ENCODE data around the gene RAPGEF1.

DNA sequence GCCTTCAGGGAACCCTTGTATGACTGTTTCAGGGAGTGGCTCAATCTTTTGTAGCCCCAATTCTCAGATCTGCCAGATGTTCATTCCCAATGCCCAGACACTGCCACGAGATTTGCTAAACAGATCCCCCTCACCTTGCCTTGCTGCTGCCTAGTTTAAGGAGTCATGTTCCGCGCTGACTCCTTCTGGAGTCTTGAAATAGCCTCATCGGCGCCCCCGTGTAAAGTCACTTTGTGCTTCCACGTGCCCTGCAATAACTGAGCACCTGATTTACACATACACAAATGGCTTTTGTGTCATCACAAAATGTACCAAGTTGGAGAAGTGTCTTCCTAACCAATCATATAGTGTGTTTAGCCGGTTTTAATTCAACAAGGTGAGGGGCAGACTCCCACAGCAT lies 132.3 kb downstream of the RAPGEF1 start:
- TF ChIP-seq MAFK (IDR thresholded peaks at IDR 0.05; ENCODE audit: partially characterized antibody) = no peak
- no peak for TF ChIP-seq FOSL2 (IDR thresholded peaks at IDR 0.05)
- TF ChIP-seq FOSL2 (CRISPR knock-in tag; IDR thresholded peaks at IDR 0.05) = no peak
- TF ChIP-seq, protein P1, sequence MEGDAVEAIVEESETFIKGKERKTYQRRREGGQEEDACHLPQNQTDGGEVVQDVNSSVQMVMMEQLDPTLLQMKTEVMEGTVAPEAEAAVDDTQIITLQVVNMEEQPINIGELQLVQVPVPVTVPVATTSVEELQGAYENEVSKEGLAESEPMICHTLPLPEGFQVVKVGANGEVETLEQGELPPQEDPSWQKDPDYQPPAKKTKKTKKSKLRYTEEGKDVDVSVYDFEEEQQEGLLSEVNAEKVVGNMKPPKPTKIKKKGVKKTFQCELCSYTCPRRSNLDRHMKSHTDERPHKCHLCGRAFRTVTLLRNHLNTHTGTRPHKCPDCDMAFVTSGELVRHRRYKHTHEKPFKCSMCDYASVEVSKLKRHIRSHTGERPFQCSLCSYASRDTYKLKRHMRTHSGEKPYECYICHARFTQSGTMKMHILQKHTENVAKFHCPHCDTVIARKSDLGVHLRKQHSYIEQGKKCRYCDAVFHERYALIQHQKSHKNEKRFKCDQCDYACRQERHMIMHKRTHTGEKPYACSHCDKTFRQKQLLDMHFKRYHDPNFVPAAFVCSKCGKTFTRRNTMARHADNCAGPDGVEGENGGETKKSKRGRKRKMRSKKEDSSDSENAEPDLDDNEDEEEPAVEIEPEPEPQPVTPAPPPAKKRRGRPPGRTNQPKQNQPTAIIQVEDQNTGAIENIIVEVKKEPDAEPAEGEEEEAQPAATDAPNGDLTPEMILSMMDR (IDR thresholded peaks at IDR 0.05) = no peak
- TF ChIP-seq, protein P2, sequence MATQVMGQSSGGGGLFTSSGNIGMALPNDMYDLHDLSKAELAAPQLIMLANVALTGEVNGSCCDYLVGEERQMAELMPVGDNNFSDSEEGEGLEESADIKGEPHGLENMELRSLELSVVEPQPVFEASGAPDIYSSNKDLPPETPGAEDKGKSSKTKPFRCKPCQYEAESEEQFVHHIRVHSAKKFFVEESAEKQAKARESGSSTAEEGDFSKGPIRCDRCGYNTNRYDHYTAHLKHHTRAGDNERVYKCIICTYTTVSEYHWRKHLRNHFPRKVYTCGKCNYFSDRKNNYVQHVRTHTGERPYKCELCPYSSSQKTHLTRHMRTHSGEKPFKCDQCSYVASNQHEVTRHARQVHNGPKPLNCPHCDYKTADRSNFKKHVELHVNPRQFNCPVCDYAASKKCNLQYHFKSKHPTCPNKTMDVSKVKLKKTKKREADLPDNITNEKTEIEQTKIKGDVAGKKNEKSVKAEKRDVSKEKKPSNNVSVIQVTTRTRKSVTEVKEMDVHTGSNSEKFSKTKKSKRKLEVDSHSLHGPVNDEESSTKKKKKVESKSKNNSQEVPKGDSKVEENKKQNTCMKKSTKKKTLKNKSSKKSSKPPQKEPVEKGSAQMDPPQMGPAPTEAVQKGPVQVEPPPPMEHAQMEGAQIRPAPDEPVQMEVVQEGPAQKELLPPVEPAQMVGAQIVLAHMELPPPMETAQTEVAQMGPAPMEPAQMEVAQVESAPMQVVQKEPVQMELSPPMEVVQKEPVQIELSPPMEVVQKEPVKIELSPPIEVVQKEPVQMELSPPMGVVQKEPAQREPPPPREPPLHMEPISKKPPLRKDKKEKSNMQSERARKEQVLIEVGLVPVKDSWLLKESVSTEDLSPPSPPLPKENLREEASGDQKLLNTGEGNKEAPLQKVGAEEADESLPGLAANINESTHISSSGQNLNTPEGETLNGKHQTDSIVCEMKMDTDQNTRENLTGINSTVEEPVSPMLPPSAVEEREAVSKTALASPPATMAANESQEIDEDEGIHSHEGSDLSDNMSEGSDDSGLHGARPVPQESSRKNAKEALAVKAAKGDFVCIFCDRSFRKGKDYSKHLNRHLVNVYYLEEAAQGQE (IDR thresholded peaks at IDR 0.05) = no peak
- no peak for TF ChIP-seq JUN (IDR thresholded peaks at IDR 0.05)
- no peak for TF ChIP-seq JUNB (IDR thresholded peaks at IDR 0.05)
